Vagina (tissue), 2 donors: ENCODE measurements around the gene MKI67.

ENCODE experiments used
- POLR2A ChIP-seq, 2 donors: fragments of 450-650 bp; IDR thresholded peaks; one replicate each; pipeline ENCODE4 v1.6.1; 2017; ENCODE audit warnings: antibody characterized with exemption in 2 of 2, mild to moderate bottlenecking in 2 of 2, moderate library complexity in 2 of 2
- TF ChIP-seq, protein P1 (sequence below), 3 experiments: fragments of 450-650 bp in 2 of 3; fragments of 200-600 bp in 1 of 3; sonication (generic) in 1 of 3; IDR thresholded peaks; one replicate each; pipeline ENCODE4 v1.5.1; 2017 to 2019; ENCODE audit warnings: antibody characterized with exemption in 3 of 3, mild to moderate bottlenecking in 2 of 3, moderate library complexity in 2 of 3

DNA sequence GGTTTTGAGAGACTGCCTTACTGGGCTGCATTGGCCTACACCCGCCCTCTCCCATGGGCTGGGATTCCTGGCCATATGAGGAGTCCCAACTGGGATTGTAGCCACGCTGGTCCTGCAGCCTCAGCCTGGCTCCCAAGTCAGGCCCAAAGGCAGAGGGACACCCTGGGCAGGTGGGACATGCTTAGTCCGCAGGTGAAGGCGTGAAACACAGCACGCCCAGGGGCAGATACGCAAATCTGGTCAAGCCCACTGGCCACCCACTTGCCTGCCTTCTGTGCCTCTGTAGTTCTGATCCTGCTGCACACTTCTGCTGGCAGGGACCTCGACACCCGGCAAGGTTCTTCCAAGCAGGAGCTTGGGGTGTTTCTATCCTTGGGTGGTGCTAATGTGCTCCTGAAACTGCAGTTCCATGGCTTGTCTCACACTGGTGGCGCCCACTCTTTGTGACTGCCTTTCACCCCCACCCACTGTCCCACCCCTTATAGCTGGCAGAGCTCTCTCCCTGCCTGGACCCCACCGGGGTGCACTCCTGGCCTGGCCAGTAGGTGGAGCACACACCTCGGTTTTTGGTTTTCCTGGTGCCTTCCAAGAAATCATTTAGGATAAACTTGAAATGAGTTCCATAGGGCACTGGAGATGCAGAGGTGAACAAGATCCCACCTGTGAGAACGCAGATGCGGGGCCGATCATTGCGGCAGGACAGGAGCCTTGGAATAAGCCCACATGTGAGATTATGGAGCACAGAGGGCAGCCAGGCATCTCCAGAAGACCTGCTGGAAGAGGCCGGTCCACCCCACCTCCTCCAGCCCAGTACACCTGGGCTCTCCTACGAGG is 47.9 kb downstream of the MKI67 start:
- TF ChIP-seq, protein P1, sequence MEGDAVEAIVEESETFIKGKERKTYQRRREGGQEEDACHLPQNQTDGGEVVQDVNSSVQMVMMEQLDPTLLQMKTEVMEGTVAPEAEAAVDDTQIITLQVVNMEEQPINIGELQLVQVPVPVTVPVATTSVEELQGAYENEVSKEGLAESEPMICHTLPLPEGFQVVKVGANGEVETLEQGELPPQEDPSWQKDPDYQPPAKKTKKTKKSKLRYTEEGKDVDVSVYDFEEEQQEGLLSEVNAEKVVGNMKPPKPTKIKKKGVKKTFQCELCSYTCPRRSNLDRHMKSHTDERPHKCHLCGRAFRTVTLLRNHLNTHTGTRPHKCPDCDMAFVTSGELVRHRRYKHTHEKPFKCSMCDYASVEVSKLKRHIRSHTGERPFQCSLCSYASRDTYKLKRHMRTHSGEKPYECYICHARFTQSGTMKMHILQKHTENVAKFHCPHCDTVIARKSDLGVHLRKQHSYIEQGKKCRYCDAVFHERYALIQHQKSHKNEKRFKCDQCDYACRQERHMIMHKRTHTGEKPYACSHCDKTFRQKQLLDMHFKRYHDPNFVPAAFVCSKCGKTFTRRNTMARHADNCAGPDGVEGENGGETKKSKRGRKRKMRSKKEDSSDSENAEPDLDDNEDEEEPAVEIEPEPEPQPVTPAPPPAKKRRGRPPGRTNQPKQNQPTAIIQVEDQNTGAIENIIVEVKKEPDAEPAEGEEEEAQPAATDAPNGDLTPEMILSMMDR (IDR thresholded peaks at IDR 0.05): peak; percentile 23 to 41 (median 24)
- TF ChIP-seq POLR2A (IDR thresholded peaks at IDR 0.05): no peak
